ENCODE data around the gene CHMP5.

Gene CHMP5

DNA sequence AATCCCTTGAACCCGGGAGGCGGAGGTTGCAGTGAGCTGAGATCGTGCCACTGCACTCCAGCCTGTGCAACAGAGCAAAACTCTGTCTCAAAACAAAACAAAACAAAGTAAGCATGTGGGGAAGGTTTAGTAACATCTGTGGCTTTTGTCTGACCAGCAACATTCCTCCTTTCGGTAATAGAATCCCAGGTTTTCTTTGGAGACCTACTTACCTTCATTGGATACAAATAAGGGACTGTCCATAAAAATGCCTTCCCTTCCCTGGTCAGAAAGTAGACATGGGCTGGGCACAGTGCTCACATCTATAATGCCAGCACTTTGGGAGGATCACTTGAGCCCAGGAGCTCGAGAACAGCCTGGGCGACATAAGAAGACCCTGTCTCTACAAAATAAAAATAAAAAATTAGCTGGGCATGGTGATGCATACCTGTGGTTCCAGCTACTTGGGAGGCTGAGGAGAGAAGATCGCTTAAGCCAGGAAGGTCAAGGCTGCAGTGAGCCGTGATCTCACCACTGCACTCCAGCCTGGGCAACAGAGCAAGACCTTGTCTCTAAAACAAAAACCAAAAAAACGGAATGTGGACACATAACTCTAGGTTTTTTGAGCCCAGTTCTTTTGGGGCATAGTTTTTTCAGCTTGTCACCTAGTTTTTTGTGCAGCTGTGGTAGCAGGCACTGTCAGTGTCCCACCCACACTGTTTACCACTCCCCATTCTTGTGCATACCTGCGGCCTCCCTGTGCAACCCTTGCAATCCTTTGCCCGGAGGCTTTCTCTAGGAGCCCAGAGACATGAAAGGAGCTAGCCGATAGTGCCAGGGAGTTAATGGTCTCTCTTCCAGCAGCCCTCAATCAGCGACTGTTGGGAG lies 33.9 kb upstream of the CHMP5 start:
- Histone ChIP-seq H3K4me1 (ENCODE audit: control insufficient read depth, insufficient read depth, low read length) (no peaks in the 10 kb centered on the region), H3K9me3 (ENCODE audit: control insufficient read depth, insufficient read depth, low read depth, low read length) (no peaks in the 10 kb centered on the region), H3K9ac (ENCODE audit: low read length) (no peak overlapping the region), H3K27ac (ENCODE audit: low read depth, low read length) (no peak overlapping the region), H3K4me3 (ENCODE audit: low read depth, low read length) (no peak overlapping the region), H3K36me3 (ENCODE audit: control insufficient read depth, insufficient read depth, low read length) (no peaks in the 10 kb centered on the region), H3K27me3 (ENCODE audit: control insufficient read depth, insufficient read depth, low read length) (peaks cover 13% of the 10 kb centered on the region; the same call in 1 of the 2 replicates)

DNA sequence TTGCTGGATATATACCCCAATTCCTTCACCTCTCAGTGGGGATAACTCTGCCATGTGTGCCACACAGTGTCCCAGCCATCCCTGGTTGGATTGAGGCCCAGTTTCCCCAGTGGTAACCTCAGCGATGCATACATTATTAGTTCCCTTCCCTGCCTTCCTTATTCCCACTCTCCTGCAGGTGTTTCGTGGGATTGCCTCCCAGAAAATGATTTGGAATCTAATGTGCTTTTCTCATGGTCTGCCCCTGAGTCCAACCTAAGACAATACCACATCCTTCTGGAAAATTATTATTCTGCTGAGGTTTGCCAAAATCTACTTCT lies 33.3 kb upstream of the CHMP5 start:
- Histone ChIP-seq H3K36me3 (ENCODE audit: control insufficient read depth, insufficient read depth, low read length) (no peaks in the 10 kb centered on the region), H3K4me3 (ENCODE audit: low read depth, low read length) (no peak overlapping the region), H3K9me3 (ENCODE audit: control insufficient read depth, insufficient read depth, low read depth, low read length) (no peaks in the 10 kb centered on the region), H3K27me3 (ENCODE audit: control insufficient read depth, insufficient read depth, low read length) (peaks cover 18% of the 10 kb centered on the region; the same call in 1 of the 2 replicates), H3K27ac (ENCODE audit: low read depth, low read length) (no peak overlapping the region), H3K4me1 (ENCODE audit: control insufficient read depth, insufficient read depth, low read length) (no peaks in the 10 kb centered on the region), H3K9ac (ENCODE audit: low read length) (no peak overlapping the region)

DNA sequence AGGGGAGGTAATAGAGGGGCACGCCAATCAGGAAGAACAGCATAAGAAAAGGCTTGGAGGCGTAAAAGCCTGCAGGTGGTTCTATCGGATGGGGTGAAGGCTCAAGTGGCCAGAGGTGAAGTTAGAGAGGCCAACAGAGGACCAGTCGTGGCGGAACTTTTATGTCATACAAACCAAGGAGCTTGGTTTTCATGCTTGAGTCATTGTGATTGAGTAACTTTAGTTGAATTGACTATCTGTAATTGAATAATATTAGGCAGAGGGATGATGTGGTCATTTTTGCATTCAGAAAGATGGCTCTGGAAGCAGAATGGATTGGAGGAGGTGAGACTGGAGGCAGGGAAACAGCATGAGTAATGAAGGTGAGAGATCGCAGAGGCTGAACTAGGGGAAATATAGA lies 32.0 kb upstream of the CHMP5 start:
- Histone ChIP-seq H3K27me3 (ENCODE audit: control insufficient read depth, insufficient read depth, low read length) (peaks cover 22% of the 10 kb centered on the region; the same call in 1 of the 2 replicates), H3K36me3 (ENCODE audit: control insufficient read depth, insufficient read depth, low read length) (no peaks in the 10 kb centered on the region), H3K4me3 (ENCODE audit: low read depth, low read length) (no peak overlapping the region), H3K9ac (ENCODE audit: low read length) (no peak overlapping the region), H3K9me3 (ENCODE audit: control insufficient read depth, insufficient read depth, low read depth, low read length) (no peaks in the 10 kb centered on the region), H3K4me1 (ENCODE audit: control insufficient read depth, insufficient read depth, low read length) (no peaks in the 10 kb centered on the region), H3K27ac (ENCODE audit: low read depth, low read length) (no peak overlapping the region)

DNA sequence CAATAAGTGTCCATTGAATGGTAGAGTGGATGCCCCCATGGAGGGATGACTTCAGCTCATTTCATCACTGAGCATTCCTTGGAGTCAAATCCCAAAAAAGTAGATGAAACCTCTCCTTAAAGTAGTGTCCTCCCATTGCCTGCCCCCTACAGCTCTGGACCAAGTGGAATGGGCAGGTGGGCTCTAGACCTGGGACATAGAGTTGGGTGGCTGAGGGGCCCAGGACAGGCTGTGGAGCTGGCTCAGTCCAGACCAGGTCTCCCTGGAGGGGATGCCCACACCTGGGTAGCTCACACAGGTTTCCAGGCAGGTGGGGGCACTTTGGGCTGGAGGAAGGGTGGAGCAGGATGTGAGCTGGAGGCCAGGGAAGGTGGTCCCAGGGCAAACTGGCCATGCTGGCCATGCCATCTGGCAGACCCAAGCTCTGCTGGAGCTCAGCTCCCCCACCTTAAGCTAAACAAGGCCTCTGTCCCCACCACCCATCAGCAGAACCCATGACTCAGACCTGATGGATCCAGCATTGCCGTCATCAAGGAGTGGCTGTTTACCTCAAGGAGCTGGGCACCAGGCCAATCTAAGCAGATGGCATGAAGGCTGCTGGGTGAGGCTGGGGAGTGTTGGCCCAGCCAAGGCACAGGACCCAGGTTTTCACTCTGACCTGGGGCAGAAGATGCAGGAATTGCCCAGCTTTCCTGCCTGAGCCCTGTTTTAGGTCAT lies 31.1 kb upstream of the CHMP5 start:
- no peaks in the 10 kb centered on the region for H3K4me1 ChIP-seq (ENCODE audit: control insufficient read depth, insufficient read depth, low read length)
- H3K27ac ChIP-seq (ENCODE audit: low read depth, low read length) = no peak overlapping the region
- no peaks in the 10 kb centered on the region for H3K9me3 ChIP-seq (ENCODE audit: control insufficient read depth, insufficient read depth, low read depth, low read length)
- H3K27me3 ChIP-seq (ENCODE audit: control insufficient read depth, insufficient read depth, low read length) = peaks cover 22% of the 10 kb centered on the region; the same call in 1 of the 2 replicates
- no peak overlapping the region for H3K9ac ChIP-seq (ENCODE audit: low read length)
- no peak overlapping the region for H3K4me3 ChIP-seq (ENCODE audit: low read depth, low read length)
- H3K36me3 ChIP-seq (ENCODE audit: control insufficient read depth, insufficient read depth, low read length) = no peaks in the 10 kb centered on the region

DNA sequence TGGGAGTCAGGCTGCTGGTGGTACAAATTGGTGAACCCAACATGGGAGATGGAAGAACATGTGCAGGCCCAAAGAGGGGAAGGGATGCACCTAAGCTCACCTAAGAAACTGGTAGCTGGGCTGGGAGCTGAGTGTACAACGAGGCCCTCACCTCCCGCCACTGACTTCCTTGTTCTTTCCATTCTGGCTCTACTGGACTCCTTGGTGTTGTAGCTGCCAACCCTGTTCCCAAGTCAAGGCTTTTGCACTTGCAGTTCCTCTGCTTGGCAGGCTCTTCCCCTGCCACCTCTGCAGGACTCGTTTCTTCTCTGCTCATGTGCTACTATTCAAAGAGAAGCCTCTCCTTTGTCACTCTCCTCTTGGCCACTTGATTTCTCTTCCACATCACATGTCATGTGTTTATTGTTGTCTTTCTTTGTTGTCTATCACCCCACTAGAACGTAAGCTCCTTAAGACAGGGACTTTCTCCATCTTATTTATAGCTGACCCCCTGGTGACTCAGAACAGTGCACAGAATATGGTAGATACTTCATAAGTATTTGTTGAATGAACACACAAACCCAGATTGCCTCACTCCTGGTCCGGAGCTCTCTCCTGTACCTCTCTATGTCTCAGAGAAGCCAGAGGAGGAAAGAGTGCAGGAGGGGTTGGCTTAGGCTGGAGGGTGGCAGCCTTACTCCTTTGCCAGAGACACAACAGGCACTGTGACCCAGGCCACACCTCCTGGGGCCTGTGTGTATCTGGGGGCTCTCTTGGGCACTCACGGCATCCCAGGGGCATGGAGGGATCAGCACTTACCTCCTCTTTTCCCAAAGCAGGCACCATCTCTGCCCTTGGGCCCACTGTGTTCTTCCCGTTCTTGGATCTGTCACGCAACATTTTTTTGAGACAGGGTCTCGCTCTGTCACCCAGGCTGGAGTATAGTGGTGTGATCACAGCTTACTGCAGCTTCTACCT lies 30.1 kb upstream of the CHMP5 start:
- no peaks in the 10 kb centered on the region; the same call in 1 of the 2 replicates for H3K4me1 ChIP-seq (ENCODE audit: control insufficient read depth, insufficient read depth, low read length)
- no peaks in the 10 kb centered on the region for H3K36me3 ChIP-seq (ENCODE audit: control insufficient read depth, insufficient read depth, low read length)
- H3K4me3 ChIP-seq (ENCODE audit: low read depth, low read length) = no peak overlapping the region
- no peak overlapping the region for H3K27ac ChIP-seq (ENCODE audit: low read depth, low read length)
- H3K9ac ChIP-seq (ENCODE audit: low read length) = no peak overlapping the region
- H3K27me3 ChIP-seq (ENCODE audit: control insufficient read depth, insufficient read depth, low read length) = peaks cover 22% of the 10 kb centered on the region; the same call in 1 of the 2 replicates
- no peaks in the 10 kb centered on the region for H3K9me3 ChIP-seq (ENCODE audit: control insufficient read depth, insufficient read depth, low read depth, low read length)

DNA sequence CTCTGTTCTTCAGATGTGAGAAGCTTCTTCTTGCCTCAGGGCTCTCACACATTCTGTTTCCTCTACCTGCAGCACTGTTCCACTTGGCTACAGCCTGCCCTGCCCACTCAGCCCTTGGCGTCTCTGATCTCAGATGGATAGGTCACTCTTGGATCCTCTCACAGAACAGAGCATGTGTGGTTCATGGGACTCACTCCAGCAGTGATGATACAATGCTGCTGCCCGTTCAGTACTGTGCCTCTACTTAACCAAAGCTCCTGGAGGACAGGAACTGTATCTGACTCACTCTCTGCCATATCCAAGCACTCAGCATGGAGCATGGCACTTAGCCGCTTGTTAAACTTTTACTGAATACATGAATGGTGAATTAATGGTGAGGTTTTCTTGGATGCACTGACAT lies 28.3 kb upstream of the CHMP5 start:
- H3K9ac ChIP-seq (ENCODE audit: low read length) = no peak overlapping the region
- no peak overlapping the region for H3K27ac ChIP-seq (ENCODE audit: low read depth, low read length)
- H3K4me1 ChIP-seq (ENCODE audit: control insufficient read depth, insufficient read depth, low read length) = no peaks in the 10 kb centered on the region; the same call in 1 of the 2 replicates
- no peak overlapping the region for H3K4me3 ChIP-seq (ENCODE audit: low read depth, low read length)
- no peaks in the 10 kb centered on the region for H3K36me3 ChIP-seq (ENCODE audit: control insufficient read depth, insufficient read depth, low read length)
- H3K9me3 ChIP-seq (ENCODE audit: control insufficient read depth, insufficient read depth, low read depth, low read length) = no peaks in the 10 kb centered on the region
- H3K27me3 ChIP-seq (ENCODE audit: control insufficient read depth, insufficient read depth, low read length) = peaks cover 22% of the 10 kb centered on the region; the same call in 1 of the 2 replicates

DNA sequence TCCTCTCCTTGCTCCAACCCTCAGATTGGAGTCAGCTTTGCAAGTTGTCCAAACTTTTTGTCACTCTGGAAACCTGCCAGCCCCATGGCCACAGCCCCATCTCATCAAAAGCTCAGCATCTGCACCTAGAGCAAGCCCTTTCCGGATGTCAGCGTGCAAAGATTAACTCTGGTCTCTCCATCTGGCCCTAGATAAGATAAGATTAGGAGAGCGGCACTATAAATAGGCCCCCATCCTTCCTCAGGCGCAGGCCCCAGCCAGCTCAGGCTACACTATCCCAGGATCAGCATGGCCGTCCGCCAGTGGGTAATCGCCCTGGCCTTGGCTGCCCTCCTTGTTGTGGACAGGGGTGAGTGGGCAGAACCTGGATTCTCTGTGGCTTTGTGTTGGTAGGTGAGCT lies 24.9 kb upstream of the CHMP5 start, which contains the start of gene SPINK4:
TSS of gene SPINK4 (plus strand) at position 247 of the 400 bp plus-strand sequence. CDS start at position 289, 42 bp downstream.
- H3K4me1 ChIP-seq (ENCODE audit: control insufficient read depth, insufficient read depth, low read length) = no peaks in the 10 kb centered on the region; the same call in 1 of the 2 replicates
- no peaks in the 10 kb centered on the region for H3K36me3 ChIP-seq (ENCODE audit: control insufficient read depth, insufficient read depth, low read length)
- no peak within 1 kb of the TSS for H3K4me3 ChIP-seq (ENCODE audit: low read depth, low read length)
- H3K27ac ChIP-seq (ENCODE audit: low read depth, low read length) = no peak within 1 kb of the TSS
- H3K9me3 ChIP-seq (ENCODE audit: control insufficient read depth, insufficient read depth, low read depth, low read length) = no peaks in the 10 kb centered on the region
- peaks cover 11% of the 10 kb centered on the region; the same call in 1 of the 2 replicates for H3K27me3 ChIP-seq (ENCODE audit: control insufficient read depth, insufficient read depth, low read length)
- no peak within 1 kb of the TSS for H3K9ac ChIP-seq (ENCODE audit: low read length)

DNA sequence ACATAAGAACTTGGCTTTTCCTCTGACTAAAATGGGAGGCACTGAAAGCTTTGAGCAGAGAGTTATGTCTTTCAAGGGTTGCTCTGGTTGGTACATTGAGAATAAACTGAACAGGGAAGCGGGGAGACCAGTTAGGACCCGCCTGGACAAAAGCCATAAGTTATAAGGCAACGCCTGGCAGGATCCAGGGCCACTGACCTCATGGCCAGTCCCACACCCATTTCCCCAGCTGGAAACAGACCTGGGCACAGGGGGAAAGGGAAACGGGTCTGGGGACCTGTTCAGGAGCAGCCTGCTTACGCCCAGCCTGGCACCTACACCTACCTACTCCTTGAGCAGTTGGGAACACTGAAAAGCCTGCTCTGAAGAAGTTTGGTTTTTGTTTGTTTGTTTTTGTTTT lies 23.6 kb upstream of the CHMP5 start:
- Histone ChIP-seq H3K4me3 (ENCODE audit: low read depth, low read length) (no peak overlapping the region), H3K27ac (ENCODE audit: low read depth, low read length) (no peak overlapping the region), H3K9ac (ENCODE audit: low read length) (no peak overlapping the region), H3K27me3 (ENCODE audit: control insufficient read depth, insufficient read depth, low read length) (peaks cover 6% of the 10 kb centered on the region; the same call in 1 of the 2 replicates), H3K36me3 (ENCODE audit: control insufficient read depth, insufficient read depth, low read length) (no peaks in the 10 kb centered on the region), H3K4me1 (ENCODE audit: control insufficient read depth, insufficient read depth, low read length) (no peaks in the 10 kb centered on the region; the same call in 1 of the 2 replicates), H3K9me3 (ENCODE audit: control insufficient read depth, insufficient read depth, low read depth, low read length) (no peaks in the 10 kb centered on the region)

DNA sequence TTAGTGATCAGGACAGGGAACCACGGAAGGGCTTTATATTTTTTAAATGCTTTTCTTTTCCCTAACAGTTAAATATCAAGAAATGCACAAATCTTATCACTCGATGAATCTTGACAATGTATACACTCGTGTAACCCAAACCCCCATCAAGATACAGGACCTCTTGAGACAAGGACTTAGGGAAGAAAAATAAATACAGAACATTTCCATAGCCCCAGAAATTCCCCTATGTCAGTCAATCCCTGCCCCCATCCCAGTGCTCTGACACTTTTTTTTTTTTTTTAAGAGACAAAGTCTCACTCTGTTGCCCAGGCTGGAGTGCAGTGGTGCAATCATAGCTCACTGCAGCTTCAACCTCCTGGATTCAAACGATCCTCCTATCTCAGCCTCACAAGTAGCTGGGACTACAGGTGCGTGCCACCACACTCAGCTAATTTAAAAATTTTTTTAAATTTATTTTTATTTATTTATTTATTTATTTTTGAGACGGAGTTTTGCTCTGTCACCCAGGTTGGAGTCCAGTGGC lies 22.2 kb upstream of the CHMP5 start:
- Histone ChIP-seq H3K36me3 (ENCODE audit: control insufficient read depth, insufficient read depth, low read length) (0 out of 2 replicates have a peak, but pooled peaks cover 1% of the 10 kb centered on the region), H3K9me3 (ENCODE audit: control insufficient read depth, insufficient read depth, low read depth, low read length) (no peaks in the 10 kb centered on the region)

DNA sequence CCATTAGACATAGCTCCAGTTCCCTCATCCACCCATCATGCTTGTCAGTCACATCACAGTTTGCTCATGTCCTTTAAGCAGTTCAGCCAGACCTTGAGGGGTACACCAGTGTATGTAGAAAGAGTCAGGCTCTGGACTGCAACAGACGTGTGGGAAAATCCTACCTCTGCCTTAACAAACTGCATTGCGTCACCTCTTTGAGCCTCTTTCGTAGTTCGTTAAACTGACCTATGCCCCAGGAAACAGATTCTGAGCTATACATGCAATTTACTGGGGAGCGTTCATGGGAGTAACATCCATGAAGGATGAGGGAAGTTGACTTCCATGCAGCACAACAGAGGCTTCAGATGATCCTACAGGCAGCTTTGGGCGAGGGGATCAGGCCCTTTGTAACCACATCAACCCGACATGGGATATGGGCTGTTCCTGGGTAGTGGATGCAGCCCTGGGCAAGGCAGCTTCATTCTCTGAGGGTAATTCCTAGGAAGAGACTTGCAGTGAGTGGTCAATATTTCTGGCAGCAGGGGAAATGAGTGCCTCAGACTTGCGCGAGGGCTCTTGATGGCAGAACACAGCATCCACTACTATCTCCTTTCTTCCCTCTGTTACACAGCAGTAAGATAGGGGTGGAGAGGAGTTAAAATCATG lies 20.6 kb upstream of the CHMP5 start:
- no peaks in the 10 kb centered on the region for H3K27me3 ChIP-seq (ENCODE audit: control insufficient read depth, insufficient read depth, low read length)
- H3K9ac ChIP-seq (ENCODE audit: low read length) = no peak overlapping the region
- no peaks in the 10 kb centered on the region; the same call in 1 of the 2 replicates for H3K4me1 ChIP-seq (ENCODE audit: control insufficient read depth, insufficient read depth, low read length)
- no peak overlapping the region for H3K4me3 ChIP-seq (ENCODE audit: low read depth, low read length)
- H3K27ac ChIP-seq (ENCODE audit: low read depth, low read length) = no peak overlapping the region
- no peaks in the 10 kb centered on the region for H3K9me3 ChIP-seq (ENCODE audit: control insufficient read depth, insufficient read depth, low read depth, low read length)
- 0 out of 2 replicates have a peak, but pooled peaks cover 8% of the 10 kb centered on the region for H3K36me3 ChIP-seq (ENCODE audit: control insufficient read depth, insufficient read depth, low read length)

More for the DNA sequence above, 22.2 kb upstream of the CHMP5 start:
- H3K9ac ChIP-seq (ENCODE audit: low read length) = no peak overlapping the region
- H3K4me1 ChIP-seq (ENCODE audit: control insufficient read depth, insufficient read depth, low read length) = no peaks in the 10 kb centered on the region; the same call in 1 of the 2 replicates
- H3K4me3 ChIP-seq (ENCODE audit: low read depth, low read length) = no peak overlapping the region
- no peaks in the 10 kb centered on the region for H3K27me3 ChIP-seq (ENCODE audit: control insufficient read depth, insufficient read depth, low read length)
- H3K27ac ChIP-seq (ENCODE audit: low read depth, low read length) = no peak overlapping the region

All from HUES6 (cell line).